OCI-LY1 (cell line): ENCODE measurements around the gene SNX12.
A peak's percentile ranks its signal among the peaks of the same experiment; 100 is the strongest.

Experiments
- H2AFZ ChIP-seq: fragments of 200-600 bp; sonication (generic), shearing (Covaris generic); 2 replicates; pipeline ENCODE4 v1.6.0; 2014; ENCODE audit warnings: antibody characterized with exemption, mild to moderate bottlenecking, low read length
- H3F3A ChIP-seq: fragments of 200-600 bp; sonication (generic), shearing (Covaris generic); 2 replicates; pipeline ENCODE4 v1.6.0; 2014; ENCODE audit warnings: mild to moderate bottlenecking, antibody characterized with exemption, low read length, moderate library complexity; ENCODE audit not compliant: insufficient read depth
- H3K27ac ChIP-seq: fragments of 200-600 bp; sonication (generic); 2 replicates; pipeline ENCODE4 v1.5.1; 2014; ENCODE audit warnings: low read length, mixed run types, mild to moderate bottlenecking, low read depth; ENCODE audit not compliant: poor library complexity, severe bottlenecking
- H3K27me3 ChIP-seq: fragments of 200-600 bp; sonication (generic); 2 replicates; pipeline ENCODE4 v1.6.0; 2014; ENCODE audit warnings: antibody characterized with exemption, mild to moderate bottlenecking, low read length, moderate library complexity; ENCODE audit not compliant: insufficient read depth
- H3K36me3 ChIP-seq: fragments of 200-600 bp; sonication (generic); 2 replicates; pipeline ENCODE4 v1.6.1; 2014; ENCODE audit warnings: mild to moderate bottlenecking, antibody characterized with exemption, low read length, moderate library complexity, mixed read lengths; ENCODE audit not compliant: insufficient read depth
- H3K4me1 ChIP-seq: fragments of 200-600 bp; sonication (generic); 2 replicates; pipeline ENCODE4 v1.5.1; 2014; ENCODE audit warnings: mild to moderate bottlenecking, low read length, moderate library complexity; ENCODE audit not compliant: insufficient read depth, severe bottlenecking
- H3K4me2 ChIP-seq: fragments of 200-600 bp; sonication (generic), shearing (Covaris generic); 2 replicates; pipeline ENCODE4 v1.6.1; 2014; ENCODE audit warnings: low read length
- H3K4me3 ChIP-seq: fragments of 200-600 bp; sonication (generic); 2 replicates; pipeline ENCODE4 v1.5.1; 2014; ENCODE audit warnings: low read length, low read depth, mild to moderate bottlenecking, mixed read lengths; ENCODE audit not compliant: poor library complexity, severe bottlenecking
- H3K79me2 ChIP-seq: fragments of 200-600 bp; shearing (Covaris generic); 2 replicates; pipeline ENCODE4 v1.6.1; 2016; ENCODE audit warnings: mixed run types, low read length, mixed read lengths; ENCODE audit not compliant: insufficient read depth
- H3K9ac ChIP-seq: fragments of 200-600 bp; sonication (generic), shearing (Covaris generic); 2 replicates; pipeline ENCODE4 v1.6.1; 2014; ENCODE audit warnings: mild to moderate bottlenecking, low read length, mixed read lengths
- H3K9me2 ChIP-seq: fragments of 200-600 bp; sonication (generic), shearing (Covaris generic); 2 replicates; pipeline ENCODE4 v1.6.1; 2014; ENCODE audit warnings: low read depth, mild to moderate bottlenecking, low read length, mixed read lengths
- H3K9me3 ChIP-seq: fragments of 200-600 bp; shearing (Covaris generic); 2 replicates; pipeline ENCODE4 v1.6.1; 2014; ENCODE audit warnings: low read length, mixed read lengths
- H4K20me1 ChIP-seq: fragments of 200-600 bp; sonication (generic), shearing (Covaris generic); 2 replicates; pipeline ENCODE4 v1.6.0; 2016; ENCODE audit warnings: mild to moderate bottlenecking, low read length; ENCODE audit not compliant: insufficient read depth
- CTCF ChIP-seq: fragments of 200-600 bp; sonication (generic), shearing (Covaris generic); IDR thresholded peaks from 2 replicates; pipeline ENCODE4 v1.5.1; 2017; ENCODE audit warnings: mild to moderate bottlenecking, antibody characterized with exemption, low read length, moderate library complexity, mixed read lengths
- EZH2 ChIP-seq: fragments of 200-600 bp; sonication (generic), shearing (Covaris generic); IDR thresholded peaks from 2 replicates; pipeline ENCODE4 v1.8.0; 2017; ENCODE audit warnings: borderline replicate concordance, mixed run types, mild to moderate bottlenecking, antibody characterized with exemption, low read length, moderate library complexity, mixed read lengths

Gene SNX12

GRCh38 chrX:71070531-71070930, 2.4 kb upstream of the SNX12 start:
- Histone ChIP-seq H3K36me3 (no peaks in the 10 kb centered on the region), H3K9me2 (no peaks in the 10 kb centered on the region), H3K4me2 (no peak overlapping the region), H3K4me3 (no peak overlapping the region), H2AFZ (no peak overlapping the region), H3K9ac (no peak overlapping the region), H3K4me1 (peaks cover 13% of the 10 kb centered on the region), H3K27ac (no peak overlapping the region), H3K27me3 (no peaks in the 10 kb centered on the region), H4K20me1 (no peaks in the 10 kb centered on the region), H3K79me2 (peaks cover 13% of the 10 kb centered on the region; the same call in 1 of the 2 replicates), H3K9me3 (no peaks in the 10 kb centered on the region), H3F3A (no peaks in the 10 kb centered on the region)
- no peak for TF ChIP-seq EZH2
- no peak for TF ChIP-seq CTCF

GRCh38 chrX:71067712-71068043, 456 bp downstream of the SNX12 start:
- no peaks in the 10 kb centered on the region for H4K20me1 ChIP-seq
- H3K9me3 ChIP-seq: no peaks in the 10 kb centered on the region
- H2AFZ ChIP-seq: no peak overlapping the region
- TF ChIP-seq EZH2 (no peak), CTCF (no peak)
- H3K4me2 ChIP-seq: peak overlapping the region; percentile 63
- H3F3A ChIP-seq: no peaks in the 10 kb centered on the region
- peaks cover 13% of the 10 kb centered on the region for H3K4me1 ChIP-seq
- no peaks in the 10 kb centered on the region for H3K9me2 ChIP-seq
- H3K4me3 ChIP-seq: peak overlapping the region; percentile 85
- 0 out of 2 replicates have a peak, but pooled peaks cover 1% of the 10 kb centered on the region for H3K36me3 ChIP-seq
- H3K27ac ChIP-seq: peak overlapping the region; percentile 72
- peak overlapping the region; percentile 88 for H3K9ac ChIP-seq
- H3K27me3 ChIP-seq: no peaks in the 10 kb centered on the region
- H3K79me2 ChIP-seq: peaks cover 13% of the 10 kb centered on the region; the same call in 1 of the 2 replicates

GRCh38 chrX:71067089-71067488, 1.0 kb downstream of the SNX12 start:
- Histone ChIP-seq H3K9ac (peak overlapping the region; percentile 88), H3K79me2 (peaks cover 13% of the 10 kb centered on the region; the same call in 1 of the 2 replicates), H3K27me3 (no peaks in the 10 kb centered on the region), H4K20me1 (no peaks in the 10 kb centered on the region), H3K9me3 (no peaks in the 10 kb centered on the region), H3F3A (no peaks in the 10 kb centered on the region), H2AFZ (no peak overlapping the region), H3K4me3 (peak overlapping the region; percentile 85), H3K9me2 (no peaks in the 10 kb centered on the region), H3K36me3 (0 out of 2 replicates have a peak, but pooled peaks cover 5% of the 10 kb centered on the region), H3K4me1 (peaks cover 13% of the 10 kb centered on the region), H3K4me2 (peak overlapping the region; percentile 63), H3K27ac (no peak overlapping the region)
- TF ChIP-seq EZH2: no peak
- TF ChIP-seq CTCF: no peak
